Measurements from ENCODE around the gene CAMTA1.

The CAMTA1 gene

GRCh38 chr1:7460807-7461206, 675.6 kb downstream of the CAMTA1 start:
- no peak for TF ChIP-seq CTCF (IDR thresholded peaks at IDR 0.05; ENCODE audit: low read depth, low read length, missing control alignments)
- no peak overlapping the region for H3K4me3 ChIP-seq (ENCODE audit: low read depth, low read length)
- DNase-seq (ENCODE audit: low read depth): no peak

DNA sequence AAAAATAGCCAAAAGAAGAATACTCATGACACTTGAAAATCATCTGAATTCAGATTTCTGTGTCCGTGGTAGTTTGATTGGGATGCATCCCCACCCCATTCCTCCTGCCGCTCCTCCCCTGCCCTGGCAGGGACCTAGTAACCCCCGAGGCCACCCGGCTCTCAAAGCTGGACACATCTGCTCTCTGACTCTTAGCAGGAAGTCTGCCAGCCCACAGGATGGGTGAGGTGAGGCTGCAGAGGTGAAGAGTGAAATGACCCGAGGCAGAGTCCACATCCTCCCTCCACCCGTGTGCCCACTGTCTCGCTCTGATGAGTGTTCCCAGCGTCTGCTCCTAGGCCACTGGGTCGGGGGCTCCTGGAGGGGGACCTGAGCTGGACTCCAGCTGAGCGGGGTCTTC, 677.4 kb downstream of the CAMTA1 start:
- no peak for DNase-seq (ENCODE audit: low read depth)
- no peak overlapping the region for H3K4me3 ChIP-seq (ENCODE audit: low read depth, low read length)
- TF ChIP-seq CTCF (IDR thresholded peaks at IDR 0.05; ENCODE audit: low read depth, low read length, missing control alignments): no peak

GRCh38 chr1:7463526-7463925, 678.3 kb downstream of the CAMTA1 start:
- no peak for TF ChIP-seq CTCF (IDR thresholded peaks at IDR 0.05; ENCODE audit: low read depth, low read length, missing control alignments)
- DNase-seq (ENCODE audit: low read depth): no peak
- H3K4me3 ChIP-seq (ENCODE audit: low read depth, low read length): no peak overlapping the region

- H3K4me3 ChIP-seq (ENCODE audit: low read depth, low read length): no peak overlapping the region
- TF ChIP-seq CTCF (IDR thresholded peaks at IDR 0.05; ENCODE audit: low read depth, low read length, missing control alignments): no peak
- DNase-seq (ENCODE audit: low read depth): no peak
Measured at GRCh38 chr1:7464736-7465135, 679.5 kb downstream of the CAMTA1 start.

DNA sequence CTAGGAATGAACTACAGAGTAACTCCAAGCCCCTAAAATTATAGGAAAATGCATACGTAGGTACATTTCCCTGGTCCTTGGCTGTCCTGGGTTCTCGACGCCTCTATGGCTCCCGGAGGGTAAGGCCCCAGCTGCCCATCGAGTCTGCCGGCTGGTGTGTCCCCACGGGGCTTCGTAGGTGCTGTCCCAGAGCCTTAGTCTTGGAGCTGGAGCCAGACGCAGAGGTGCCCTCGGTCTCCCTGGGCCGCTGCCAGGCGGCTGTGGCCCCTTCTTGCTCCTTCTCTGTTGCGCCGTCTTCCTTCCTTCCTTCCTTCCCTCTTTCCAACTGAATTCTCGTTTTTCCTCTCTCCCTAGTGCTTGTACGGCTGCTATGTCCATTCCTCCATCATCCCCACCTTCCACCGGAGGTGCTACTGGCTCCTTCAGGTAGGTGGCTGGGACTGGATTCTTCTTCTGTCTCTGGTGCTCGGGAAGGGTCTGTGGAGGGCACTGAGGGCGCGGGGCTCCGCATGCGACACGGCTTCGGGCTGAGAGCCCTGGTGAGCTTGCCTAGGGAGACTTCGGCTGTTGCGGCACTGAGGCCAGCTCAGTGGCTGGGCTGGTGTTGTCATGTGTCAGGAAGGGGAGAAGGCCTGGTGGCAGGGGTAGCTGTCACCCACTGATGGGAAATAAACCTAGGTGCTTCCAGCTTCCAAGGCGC, 682.4 kb downstream of the CAMTA1 start:
- TF ChIP-seq CTCF (IDR thresholded peaks at IDR 0.05; ENCODE audit: low read depth, low read length, missing control alignments): no peak
- no peak for DNase-seq (ENCODE audit: low read depth)
- H3K4me3 ChIP-seq (ENCODE audit: low read depth, low read length): no peak overlapping the region

DNA sequence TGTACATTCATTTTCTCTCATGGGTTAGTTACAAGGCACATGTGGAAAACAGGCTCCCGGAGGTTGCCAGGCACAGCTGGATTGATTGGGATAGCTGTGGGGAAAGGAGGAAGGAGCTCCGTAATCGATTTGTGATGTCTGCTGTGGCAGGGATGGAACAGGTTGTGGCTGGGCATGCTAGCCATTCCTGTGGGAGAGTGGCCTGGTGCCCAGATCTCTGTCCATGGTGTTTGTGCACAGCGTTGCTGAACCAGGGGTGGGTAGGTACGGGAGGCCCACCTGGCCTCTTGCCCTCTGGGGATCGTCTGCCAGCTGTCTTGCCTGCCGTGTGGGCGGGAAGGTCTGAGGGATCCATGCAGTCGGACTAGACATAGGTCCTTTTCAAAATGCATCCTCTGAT, 683.0 kb downstream of the CAMTA1 start:
- no peak for TF ChIP-seq CTCF (IDR thresholded peaks at IDR 0.05; ENCODE audit: low read depth, low read length, missing control alignments)
- DNase-seq (ENCODE audit: low read depth): no peak

GRCh38 chr1:7469255-7469938, 684.1 kb downstream of the CAMTA1 start:
- DNase-seq (ENCODE audit: low read depth): no peak
- no peak overlapping the region for H3K4me3 ChIP-seq (ENCODE audit: low read depth, low read length)
- no peak for TF ChIP-seq CTCF (IDR thresholded peaks at IDR 0.05; ENCODE audit: low read depth, low read length, missing control alignments)

More for the DNA sequence above, 683.0 kb downstream of the CAMTA1 start:
- no peak overlapping the region for H3K4me3 ChIP-seq (ENCODE audit: low read depth, low read length)

All from GM12864 (cell line).